Measurements from ENCODE around the gene RPL10. TPM values are rescaled to one million over a fixed set of nuclear protein-coding genes. Genes with fewer than 3 reads are reported as not detected.

The RPL10 gene
- total and polyA plus RNA-seq, 4 donors, result 2,479 to 4,258 (median 3,622) TPM

GRCh38 chrX:154369449-154370299 is 28.5 kb upstream of the RPL10 start:
- ATAC-seq (ENCODE audit: insufficient read depth, low FRiP score) (peak; percentile 32), DNase-seq (peak; percentile 94 to 97 (median 95))
- Histone ChIP-seq H3K4me3 (peak overlapping the region; percentile 72), H3K27me3 (ENCODE audit: control insufficient read depth in 3 of 3, insufficient read depth in 3 of 3, low read length in 2 of 3) (no peaks in the 10 kb centered on the region), H3K36me3 (ENCODE audit: control insufficient read depth in 4 of 4, insufficient read depth in 4 of 4, low read length in 4 of 4) (peaks cover 6 to 29% (median 20%) of the 10 kb centered on the region in 4 donors), H3K4me1 (ENCODE audit: control insufficient read depth in 5 of 5, insufficient read depth in 5 of 5, low read length in 5 of 5) (peaks cover 0 to 20% (median 2%) of the 10 kb centered on the region in 5 donors), H3K9me3 (ENCODE audit: control insufficient read depth in 4 of 4, insufficient read depth in 3 of 4, low read length in 3 of 4) (peaks cover 0 to 11% (median 0%) of the 10 kb centered on the region in 4 donors), H3K9ac (ENCODE audit: insufficient read depth in 1 of 2, low read length in 2 of 2) (peak overlapping the region; percentile 49 to 69), H3K27ac (ENCODE audit: low read depth in 1 of 2, low read length in 1 of 2) (peak overlapping the region; percentile 89 to 95)
- TF ChIP-seq CTCF (IDR thresholded peaks at IDR 0.05; ENCODE audit: control extremely low read depth, extremely low read depth), result no peak
- WGBS, 2 donors, result 0 to 40% methylated on average over 11 to 13 of the region's 13 CpGs

GRCh38 chrX:154370300-154371016 is 27.7 kb upstream of the RPL10 start:
- Histone ChIP-seq H3K9ac (ENCODE audit: insufficient read depth in 1 of 2, low read length in 2 of 2) (peak overlapping the region; percentile 49 to 69), H3K4me3 (peak overlapping the region; percentile 72), H3K27me3 (ENCODE audit: control insufficient read depth in 3 of 3, insufficient read depth in 3 of 3, low read length in 2 of 3) (no peaks in the 10 kb centered on the region), H3K9me3 (ENCODE audit: control insufficient read depth in 4 of 4, insufficient read depth in 3 of 4, low read length in 3 of 4) (peaks cover 0 to 8% (median 0%) of the 10 kb centered on the region in 4 donors), H3K36me3 (ENCODE audit: control insufficient read depth in 4 of 4, insufficient read depth in 4 of 4, low read length in 4 of 4) (peaks cover under 1 to 21% (median 20%) of the 10 kb centered on the region in 4 donors), H3K27ac (ENCODE audit: low read depth in 1 of 2, low read length in 1 of 2) (peak overlapping the region; percentile 85 to 87), H3K4me1 (ENCODE audit: control insufficient read depth in 5 of 5, insufficient read depth in 5 of 5, low read length in 5 of 5) (peaks cover 0 to 24% (median 2%) of the 10 kb centered on the region in 5 donors)
- ATAC-seq (ENCODE audit: insufficient read depth, low FRiP score), result no peak
- TF ChIP-seq CTCF (IDR thresholded peaks at IDR 0.05; ENCODE audit: control extremely low read depth, extremely low read depth), result no peak
- peak; percentile 53 to 70 (median 54) for DNase-seq
- 0 to 39% methylated on average over 10 to 63 of the region's 63 CpGs for WGBS, 2 donors

- H3K4me3 ChIP-seq, result peak overlapping the region; percentile 72
- WGBS, 2 donors, result 1 to 26% methylated on average over 20 to 77 of the region's 77 CpGs
- ATAC-seq (ENCODE audit: insufficient read depth, low FRiP score), result peak; percentile 64
- peak overlapping the region in 1 of 2 donors; percentile 4 for H3K9ac ChIP-seq (ENCODE audit: insufficient read depth in 1 of 2, low read length in 2 of 2)
- peaks cover 0 to 24% (median 2%) of the 10 kb centered on the region in 5 donors for H3K4me1 ChIP-seq (ENCODE audit: control insufficient read depth in 5 of 5, insufficient read depth in 5 of 5, low read length in 5 of 5)
- no peaks in the 10 kb centered on the region for H3K27me3 ChIP-seq (ENCODE audit: control insufficient read depth in 3 of 3, insufficient read depth in 3 of 3, low read length in 2 of 3)
- TF ChIP-seq CTCF (IDR thresholded peaks at IDR 0.05; ENCODE audit: control extremely low read depth, extremely low read depth), result no peak
- peaks cover 0 to 6% (median 0%) of the 10 kb centered on the region in 4 donors for H3K9me3 ChIP-seq (ENCODE audit: control insufficient read depth in 4 of 4, insufficient read depth in 3 of 4, low read length in 3 of 4)
- peak overlapping the region; percentile 85 to 87 for H3K27ac ChIP-seq (ENCODE audit: low read depth in 1 of 2, low read length in 1 of 2)
- peak; percentile 96 for DNase-seq
- H3K36me3 ChIP-seq (ENCODE audit: control insufficient read depth in 4 of 4, insufficient read depth in 4 of 4, low read length in 4 of 4), result peaks cover 0 to 18% (median 13%) of the 10 kb centered on the region in 4 donors
Measured at GRCh38 chrX:154371017-154371788, 27.0 kb upstream of the RPL10 start.

Measured in lung (tissue), 12 donors.